ENCODE measurements around the gene STRIP1.
"Not testable (repeated sequence)": the region's sequence is repeated elsewhere in the genome, so short reads cannot be mapped to it uniquely, and the experiment has no call there.

STRIP1 gene

DNA sequence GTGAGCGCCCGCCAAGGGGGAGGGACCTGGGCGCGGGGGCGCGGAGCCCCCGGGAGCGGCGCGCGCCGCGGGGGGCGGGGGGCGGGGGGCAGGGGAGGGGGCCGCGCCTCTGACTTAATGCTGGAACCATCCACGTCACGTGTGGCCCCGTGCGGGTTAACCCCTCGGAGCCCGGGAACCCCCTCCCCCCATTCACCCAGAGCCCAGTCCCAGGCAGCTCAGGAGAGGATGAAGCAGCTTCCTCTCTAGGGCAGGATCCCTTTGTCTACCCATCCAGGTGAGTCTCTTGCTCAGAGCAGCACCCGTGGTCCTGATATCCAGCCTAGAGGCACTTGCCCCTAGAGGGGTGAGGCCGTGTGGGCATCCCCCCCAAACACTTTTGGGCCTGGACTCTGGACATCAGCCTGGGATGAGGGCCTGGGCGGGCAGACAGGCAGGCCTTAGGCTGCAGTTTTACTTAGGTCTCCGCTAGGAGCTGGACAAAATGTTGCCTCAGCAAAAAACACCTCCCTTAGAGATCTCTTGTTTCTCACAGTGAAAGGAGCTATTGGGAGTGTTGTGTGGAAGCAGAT lies 36.3 kb downstream of the STRIP1 start, which contains the start of gene ALX3:
Gene ALX3, minus strand, starts transcription at position 2 of the 572 bp plus-strand sequence. CDS start 60 bp downstream, outside the sequence.
- no peak for DNase-seq

DNA sequence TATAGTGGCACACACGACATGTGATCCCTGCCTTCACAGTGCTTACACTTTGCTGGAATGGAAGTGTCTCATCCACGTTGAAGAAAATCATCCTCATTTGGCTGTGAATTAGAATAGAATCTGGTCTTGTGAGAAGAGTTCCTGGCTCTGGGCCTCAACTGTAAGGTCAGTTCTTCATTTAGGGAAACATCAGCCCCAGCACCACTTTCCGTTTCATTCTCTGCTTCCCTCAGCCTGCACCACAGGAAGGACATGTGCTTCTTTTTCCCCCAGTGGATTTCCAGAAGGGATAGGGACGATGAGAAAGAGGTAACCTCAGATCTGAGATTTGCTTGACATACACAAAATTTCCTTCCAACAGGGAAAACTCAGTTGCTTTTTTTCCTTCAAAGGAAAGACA lies 39.7 kb downstream of the STRIP1 start:
- DNase-seq: no peak

- no peak for DNase-seq
These were observed 42.5 kb downstream of the STRIP1 start for GRCh38 chr1:110076789-110077500.

DNA sequence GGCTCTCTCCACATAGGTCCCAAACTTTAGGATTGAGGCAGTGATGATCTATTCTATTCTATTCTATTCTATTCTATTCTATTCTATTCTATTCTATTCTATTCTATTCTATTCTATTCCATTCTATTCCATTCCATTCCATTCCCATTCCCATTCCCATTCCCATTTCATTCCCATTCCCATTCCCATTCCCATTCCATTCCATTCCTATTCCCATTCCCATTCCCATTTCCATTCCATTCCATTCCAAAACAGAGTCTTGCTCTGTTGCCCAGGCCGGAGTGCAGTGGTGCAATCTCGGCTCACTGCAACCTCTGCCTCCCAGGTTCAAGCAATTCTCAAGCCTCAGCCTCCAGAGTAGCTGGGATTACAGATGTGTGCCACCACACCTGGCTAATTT lies 45.6 kb downstream of the STRIP1 start:
- not testable (repeated sequence) for DNase-seq

GRCh38 chr1:110081061-110081460 lies 46.6 kb downstream of the STRIP1 start:
- no peak for DNase-seq

DNA sequence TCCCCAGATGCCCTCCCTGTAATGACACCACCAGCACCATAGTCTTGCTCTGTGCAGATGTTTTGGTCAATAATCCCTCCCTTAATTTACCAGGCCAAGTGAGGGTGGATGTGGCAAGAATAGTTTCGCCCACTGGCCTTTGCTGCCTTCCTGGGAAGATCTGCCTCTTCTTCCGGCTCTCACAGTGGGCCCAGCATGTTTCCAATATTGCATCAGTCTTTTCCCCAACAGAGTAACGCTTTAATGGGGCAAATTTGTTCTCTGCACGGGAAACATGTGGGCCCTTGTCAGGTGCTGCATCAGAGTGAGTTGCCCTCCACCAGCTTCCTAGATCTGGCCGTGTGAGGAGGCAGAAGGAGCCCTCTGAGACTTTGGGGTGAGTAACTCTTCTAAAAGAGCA lies 48.1 kb downstream of the STRIP1 start:
- DNase-seq: no peak

- DNase-seq: no peak
These were observed 48.8 kb downstream of the STRIP1 start for GRCh38 chr1:110083061-110083865.

DNA sequence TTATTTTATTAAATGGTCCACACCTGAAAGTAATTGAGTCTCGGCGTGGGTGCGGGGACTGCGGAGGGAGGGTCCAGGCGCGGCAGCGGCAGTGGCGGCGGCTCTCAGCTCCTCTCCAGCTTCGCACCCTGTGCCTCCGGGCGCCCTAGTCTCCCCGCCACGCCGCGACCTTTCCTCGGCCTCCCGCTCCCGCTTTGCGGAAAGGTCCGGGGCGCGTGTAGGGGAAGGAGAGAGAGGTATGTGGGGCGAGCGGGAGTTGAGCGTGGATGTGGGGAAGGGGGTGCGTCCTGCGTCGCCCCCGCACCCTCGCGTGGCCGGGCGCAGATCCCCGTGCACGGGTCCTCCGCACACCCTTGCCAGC lies 49.4 kb downstream of the STRIP1 start:
- DNase-seq: no peak

- peak; percentile 32 for DNase-seq
These were observed 50.0 kb downstream of the STRIP1 start for GRCh38 chr1:110084227-110085078.

DNA sequence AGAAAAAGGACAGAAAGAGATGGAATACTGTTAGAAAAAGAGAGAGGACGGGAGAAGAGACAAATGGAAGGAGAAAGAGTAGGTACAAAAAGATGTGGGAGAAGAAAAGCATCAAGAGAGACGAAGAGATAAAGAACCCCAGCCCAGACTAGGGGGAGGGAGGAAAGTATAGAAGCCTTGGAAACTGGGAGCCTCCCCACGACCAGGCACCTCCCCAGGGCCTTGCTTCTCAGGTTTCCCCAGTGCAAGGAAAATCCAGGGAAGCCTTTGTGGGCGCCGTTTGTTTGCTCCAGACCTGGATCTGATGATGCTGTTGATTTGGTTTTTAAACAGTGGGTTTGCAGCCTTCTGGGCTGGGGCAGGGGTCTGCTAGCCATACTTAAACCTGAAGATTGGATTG lies 51.2 kb downstream of the STRIP1 start:
- no peak for DNase-seq

GRCh38 chr1:110086961-110087360 lies 52.5 kb downstream of the STRIP1 start:
- DNase-seq: no peak

DNA sequence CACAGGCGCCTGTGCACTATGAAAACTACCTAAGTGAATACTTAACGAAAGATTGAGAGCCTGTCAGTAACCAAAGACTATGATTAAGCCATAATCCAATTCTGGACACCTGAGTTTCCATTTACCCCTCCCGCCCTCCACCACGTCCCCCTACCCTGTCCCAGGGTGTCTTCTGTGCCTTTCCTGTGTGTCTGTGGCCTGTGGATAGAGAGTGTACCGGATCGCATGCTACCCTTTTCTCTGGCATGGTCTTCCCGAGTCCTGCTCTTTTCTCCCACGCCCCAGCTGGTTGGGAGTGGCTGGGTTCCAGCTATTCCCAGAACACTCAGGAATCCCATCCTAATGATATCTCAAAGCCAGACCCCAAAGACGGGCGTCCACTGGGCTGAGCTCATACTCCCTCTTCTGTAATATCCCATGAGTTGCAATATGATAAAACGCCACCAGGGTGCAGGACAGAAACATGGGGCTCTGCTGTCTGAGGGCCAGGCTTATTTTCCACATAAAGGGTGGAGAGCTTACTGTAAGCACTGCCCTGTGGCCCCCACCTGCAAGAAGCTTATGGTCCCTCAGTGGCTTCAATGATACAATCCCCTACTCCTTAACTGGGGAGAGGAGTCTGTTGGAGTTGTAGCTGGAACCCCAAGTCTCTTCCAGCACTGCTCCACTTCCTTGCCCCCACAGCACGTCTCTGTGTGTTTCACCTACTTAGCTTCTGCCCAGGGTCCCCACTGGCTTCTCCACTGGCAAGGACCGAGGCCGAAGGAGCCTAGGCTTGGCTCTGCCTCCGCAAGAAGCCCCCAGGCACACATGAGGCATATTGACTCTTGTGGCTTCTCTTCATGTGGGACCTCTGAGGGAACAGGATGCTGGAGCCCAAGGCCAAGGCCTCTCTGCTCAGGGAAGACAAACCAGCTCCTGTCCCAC lies 53.7 kb downstream of the STRIP1 start:
- no peak for DNase-seq

- DNase-seq: no peak
These were observed 54.4 kb downstream of the STRIP1 start for GRCh38 chr1:110088739-110089316.

- no peak for DNase-seq
These were observed 55.3 kb downstream of the STRIP1 start for GRCh38 chr1:110089561-110090275.

- no peak for DNase-seq
These were observed 57.0 kb downstream of the STRIP1 start for GRCh38 chr1:110091381-110091780.

- DNase-seq: no peak
These were observed 57.4 kb downstream of the STRIP1 start for GRCh38 chr1:110091791-110092190.

DNA sequence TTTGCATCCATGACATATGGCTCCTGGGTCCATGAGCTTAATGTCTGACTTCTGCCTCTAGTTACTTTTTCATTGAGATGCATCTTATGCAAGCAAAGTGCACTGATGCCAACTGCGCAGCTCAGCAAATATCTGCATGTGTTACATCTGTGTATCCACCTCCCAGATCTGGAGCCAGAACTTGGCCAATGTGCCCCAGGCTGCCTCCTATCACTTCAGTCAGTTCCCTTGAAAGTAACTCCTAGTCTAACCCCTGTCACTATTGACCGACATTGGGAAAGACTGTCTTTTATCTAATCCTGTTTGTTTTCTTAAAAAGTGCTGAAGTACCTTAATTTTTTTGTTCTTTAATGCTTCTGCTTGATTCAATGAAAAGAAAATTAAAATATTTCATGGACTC lies 58.6 kb downstream of the STRIP1 start:
- DNase-seq: no peak

GRCh38 chr1:110094931-110095654 lies 60.7 kb downstream of the STRIP1 start:
- DNase-seq: no peak

DNA sequence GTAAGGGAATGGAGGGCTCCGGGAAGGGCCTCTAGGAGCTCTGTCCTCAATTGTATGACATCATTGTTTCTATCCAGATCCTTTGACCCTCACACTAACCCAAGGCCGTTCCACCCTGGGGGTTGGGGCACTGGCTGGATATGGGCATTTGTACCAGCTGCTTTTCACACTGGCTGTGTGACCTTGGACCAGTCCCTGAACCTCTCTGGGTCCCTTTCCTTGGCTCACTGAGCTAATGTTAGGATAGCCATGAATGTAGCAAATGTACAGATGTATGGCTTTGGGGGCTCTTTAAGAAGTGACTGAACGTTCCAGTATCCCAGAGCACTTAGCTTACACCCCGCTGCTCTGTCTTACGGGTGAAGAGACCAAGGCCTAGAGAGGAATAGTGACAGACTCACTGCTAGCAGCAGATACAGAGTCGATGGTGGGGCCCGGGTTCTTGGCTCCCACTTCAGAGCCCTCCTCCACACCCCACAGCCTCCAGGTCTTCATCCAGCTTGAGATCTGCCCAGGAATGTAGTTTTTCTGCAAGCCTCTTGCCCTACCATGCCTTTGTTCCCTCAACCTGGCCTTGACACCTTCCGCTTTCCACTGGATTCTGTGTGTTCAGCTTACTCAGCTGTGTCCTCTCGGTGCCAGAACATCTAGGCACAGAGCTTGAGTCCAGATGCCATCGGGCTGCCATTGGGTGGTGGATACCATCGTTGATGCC lies 63.2 kb downstream of the STRIP1 start:
- DNase-seq: no peak
